ENCODE results near the gene TAX1BP3. TPM values are rescaled to one million over a fixed set of nuclear protein-coding genes. Genes with fewer than 3 reads are reported as not detected.
A peak's percentile ranks its signal among the peaks of the same experiment; 100 is the strongest.

TAX1BP3 gene
- total and polyA plus RNA-seq, 9 donors = 42.6 to 80.5 (median 61.5) TPM

GRCh38 chr17:3660311-3660891, 8.0 kb downstream of the TAX1BP3 start:
- DNase-seq = no peak
- Histone ChIP-seq H3K4me3 (ENCODE audit: low read length) (no peak overlapping the region), H3K27me3 (ENCODE audit: control insufficient read depth, insufficient read depth, low read length) (no peaks in the 10 kb centered on the region), H3K4me1 (ENCODE audit: control insufficient read depth, insufficient read depth, low read length) (peaks cover 28% of the 10 kb centered on the region), H3K36me3 (ENCODE audit: control insufficient read depth, insufficient read depth, low read length) (peaks cover 56% of the 10 kb centered on the region), H3K27ac (ENCODE audit: low read length) (peak overlapping the region; percentile 59), H3K9me3 (replicated peaks; ENCODE audit: control insufficient read depth, low read depth, low read length) (no peaks in the 10 kb centered on the region)
- 90% methylated on average over 23 of the region's 23 CpGs for WGBS (ENCODE audit: insufficient coverage)

DNA sequence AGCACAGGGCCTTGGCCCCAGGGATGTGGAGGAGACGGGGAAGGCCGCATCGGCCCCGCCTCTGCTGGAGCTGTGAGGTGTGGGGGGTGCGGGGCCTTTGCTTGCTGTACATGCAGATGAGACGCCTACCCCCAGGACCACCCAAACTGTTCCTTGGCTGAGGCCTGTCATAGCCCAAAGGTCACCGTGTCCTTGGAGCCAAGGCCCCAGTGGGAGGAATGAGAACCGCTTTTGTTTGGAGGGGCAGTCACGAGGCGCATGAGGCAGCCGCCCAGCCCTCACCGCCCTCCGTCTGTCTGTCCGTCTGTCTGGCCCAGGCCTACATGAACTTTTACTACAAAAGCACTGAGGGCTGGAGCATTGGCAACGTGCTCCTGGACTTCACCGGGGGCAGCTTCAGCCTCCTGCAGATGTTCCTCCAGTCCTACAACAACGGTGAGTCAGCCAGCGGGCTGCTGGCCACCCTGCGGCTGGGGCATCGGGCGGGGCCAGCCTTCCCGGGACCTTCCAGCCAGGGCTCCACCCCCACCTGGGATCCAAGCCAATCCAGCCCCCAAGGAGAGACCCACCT, 8.8 kb downstream of the TAX1BP3 start:
- peak overlapping the region; percentile 59 for H3K27ac ChIP-seq (ENCODE audit: low read length)
- DNase-seq = peak; percentile 65
- peaks cover 52% of the 10 kb centered on the region for H3K36me3 ChIP-seq (ENCODE audit: control insufficient read depth, insufficient read depth, low read length)
- H3K4me1 ChIP-seq (ENCODE audit: control insufficient read depth, insufficient read depth, low read length) = peaks cover 28% of the 10 kb centered on the region
- no peaks in the 10 kb centered on the region for H3K27me3 ChIP-seq (ENCODE audit: control insufficient read depth, insufficient read depth, low read length)
- no peaks in the 10 kb centered on the region for H3K9me3 ChIP-seq (replicated peaks; ENCODE audit: control insufficient read depth, low read depth, low read length)
- 42% methylated on average over 10 of the region's 22 CpGs for WGBS (ENCODE audit: insufficient coverage)
- no peak overlapping the region for H3K4me3 ChIP-seq (ENCODE audit: low read length)

GRCh38 chr17:3658784-3659449, 9.5 kb downstream of the TAX1BP3 start:
- 42% methylated on average over 13 of the region's 22 CpGs for WGBS (ENCODE audit: insufficient coverage)
- H3K4me1 ChIP-seq (ENCODE audit: control insufficient read depth, insufficient read depth, low read length) = peaks cover 28% of the 10 kb centered on the region

GRCh38 chr17:3657874-3658783, 10.2 kb downstream of the TAX1BP3 start:
- no peak overlapping the region for H3K4me3 ChIP-seq (ENCODE audit: low read length)
- H3K9me3 ChIP-seq (replicated peaks; ENCODE audit: control insufficient read depth, low read depth, low read length) = no peaks in the 10 kb centered on the region
- WGBS (ENCODE audit: insufficient coverage) = 85% methylated on average over 27 of the region's 42 CpGs
- H3K27me3 ChIP-seq (ENCODE audit: control insufficient read depth, insufficient read depth, low read length) = no peaks in the 10 kb centered on the region
- no peak overlapping the region for H3K27ac ChIP-seq (ENCODE audit: low read length)
- peaks cover 25% of the 10 kb centered on the region for H3K4me1 ChIP-seq (ENCODE audit: control insufficient read depth, insufficient read depth, low read length)
- DNase-seq = no peak
- H3K36me3 ChIP-seq (ENCODE audit: control insufficient read depth, insufficient read depth, low read length) = peaks cover 37% of the 10 kb centered on the region

More at GRCh38 chr17:3658784-3659449, 9.5 kb downstream of the TAX1BP3 start:
- Histone ChIP-seq H3K27me3 (ENCODE audit: control insufficient read depth, insufficient read depth, low read length) (no peaks in the 10 kb centered on the region), H3K9me3 (replicated peaks; ENCODE audit: control insufficient read depth, low read depth, low read length) (no peaks in the 10 kb centered on the region), H3K27ac (ENCODE audit: low read length) (peak overlapping the region; percentile 59), H3K4me3 (ENCODE audit: low read length) (no peak overlapping the region), H3K36me3 (ENCODE audit: control insufficient read depth, insufficient read depth, low read length) (peaks cover 45% of the 10 kb centered on the region)
- DNase-seq = no peak

- peaks cover 24% of the 10 kb centered on the region for H3K4me1 ChIP-seq (ENCODE audit: control insufficient read depth, insufficient read depth, low read length)
- H3K9me3 ChIP-seq (replicated peaks; ENCODE audit: control insufficient read depth, low read depth, low read length) = no peaks in the 10 kb centered on the region
- H3K27me3 ChIP-seq (ENCODE audit: control insufficient read depth, insufficient read depth, low read length) = no peaks in the 10 kb centered on the region
- H3K4me3 ChIP-seq (ENCODE audit: low read length) = no peak overlapping the region
- H3K27ac ChIP-seq (ENCODE audit: low read length) = no peak overlapping the region
- 76% methylated on average over 7 of the region's 7 CpGs for WGBS (ENCODE audit: insufficient coverage)
- peaks cover 31% of the 10 kb centered on the region for H3K36me3 ChIP-seq (ENCODE audit: control insufficient read depth, insufficient read depth, low read length)
- DNase-seq = no peak
Observed at GRCh38 chr17:3657588-3657869, 10.8 kb downstream of the TAX1BP3 start.

DNA sequence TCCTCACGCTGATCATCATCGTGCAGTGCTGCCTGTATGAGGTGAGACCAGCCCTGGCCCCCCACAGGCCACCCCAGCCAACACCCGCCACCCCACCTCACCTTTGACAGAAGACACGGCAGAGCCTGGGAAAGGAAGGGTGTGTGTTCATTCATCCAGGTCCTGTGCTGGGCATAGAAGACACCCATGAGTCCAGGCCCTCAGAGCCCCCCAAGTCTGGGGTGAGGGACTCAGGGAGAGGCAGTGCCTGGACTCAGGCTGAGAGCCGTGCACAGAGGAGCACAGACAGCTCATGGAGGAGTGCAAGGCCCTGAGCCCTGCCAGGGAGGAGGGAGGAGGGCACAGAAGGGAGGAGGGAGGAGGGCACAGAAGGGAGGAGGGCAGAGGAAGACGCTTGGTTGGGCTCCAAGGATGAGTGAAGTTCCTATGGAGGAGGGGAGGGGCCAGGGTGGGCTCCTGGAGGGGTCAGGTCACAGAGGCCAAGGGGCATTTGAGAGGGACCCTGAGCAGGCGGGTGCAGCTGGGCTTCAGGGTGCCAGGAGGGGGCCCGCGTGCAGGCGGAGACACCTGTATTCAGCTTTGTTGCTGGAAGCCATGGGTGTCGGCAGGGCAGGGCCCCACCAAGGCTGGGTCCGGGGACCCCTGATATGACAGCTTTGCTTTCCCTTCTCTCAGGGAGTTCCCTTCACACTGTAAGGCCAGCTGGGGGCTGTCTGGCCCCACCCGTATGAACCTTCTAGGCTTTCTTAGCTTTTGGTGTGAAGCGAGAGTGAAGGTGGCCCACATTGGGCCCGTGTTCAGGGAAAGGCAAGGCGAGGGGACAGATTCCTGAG, 11.4 kb downstream of the TAX1BP3 start:
- no peak for DNase-seq
- 82% methylated on average over 9 of the region's 16 CpGs for WGBS (ENCODE audit: insufficient coverage)
- H3K9me3 ChIP-seq (replicated peaks; ENCODE audit: control insufficient read depth, low read depth, low read length) = no peaks in the 10 kb centered on the region
- no peak overlapping the region for H3K27ac ChIP-seq (ENCODE audit: low read length)
- H3K4me3 ChIP-seq (ENCODE audit: low read length) = no peak overlapping the region
- peaks cover 24% of the 10 kb centered on the region for H3K4me1 ChIP-seq (ENCODE audit: control insufficient read depth, insufficient read depth, low read length)
- H3K36me3 ChIP-seq (ENCODE audit: control insufficient read depth, insufficient read depth, low read length) = peaks cover 27% of the 10 kb centered on the region
- no peaks in the 10 kb centered on the region for H3K27me3 ChIP-seq (ENCODE audit: control insufficient read depth, insufficient read depth, low read length)

GRCh38 chr17:3656353-3656752, 12.0 kb downstream of the TAX1BP3 start:
- Histone ChIP-seq H3K4me1 (ENCODE audit: control insufficient read depth, insufficient read depth, low read length) (peaks cover 24% of the 10 kb centered on the region), H3K36me3 (ENCODE audit: control insufficient read depth, insufficient read depth, low read length) (peaks cover 23% of the 10 kb centered on the region), H3K9me3 (replicated peaks; ENCODE audit: control insufficient read depth, low read depth, low read length) (no peaks in the 10 kb centered on the region), H3K27me3 (ENCODE audit: control insufficient read depth, insufficient read depth, low read length) (no peaks in the 10 kb centered on the region), H3K4me3 (ENCODE audit: low read length) (no peak overlapping the region), H3K27ac (ENCODE audit: low read length) (no peak overlapping the region)
- DNase-seq = no peak
- WGBS (ENCODE audit: insufficient coverage) = 90% methylated on average over 9 of the region's 16 CpGs

- Histone ChIP-seq H3K4me3 (ENCODE audit: low read length) (no peak overlapping the region), H3K4me1 (ENCODE audit: control insufficient read depth, insufficient read depth, low read length) (peaks cover 24% of the 10 kb centered on the region), H3K36me3 (ENCODE audit: control insufficient read depth, insufficient read depth, low read length) (peaks cover 17% of the 10 kb centered on the region), H3K27me3 (ENCODE audit: control insufficient read depth, insufficient read depth, low read length) (no peaks in the 10 kb centered on the region), H3K9me3 (replicated peaks; ENCODE audit: control insufficient read depth, low read depth, low read length) (no peaks in the 10 kb centered on the region), H3K27ac (ENCODE audit: low read length) (no peak overlapping the region)
- WGBS (ENCODE audit: insufficient coverage) = 80% methylated on average over 5 of the region's 11 CpGs
- DNase-seq = no peak
Observed at GRCh38 chr17:3655766-3656165, 12.6 kb downstream of the TAX1BP3 start.

DNA sequence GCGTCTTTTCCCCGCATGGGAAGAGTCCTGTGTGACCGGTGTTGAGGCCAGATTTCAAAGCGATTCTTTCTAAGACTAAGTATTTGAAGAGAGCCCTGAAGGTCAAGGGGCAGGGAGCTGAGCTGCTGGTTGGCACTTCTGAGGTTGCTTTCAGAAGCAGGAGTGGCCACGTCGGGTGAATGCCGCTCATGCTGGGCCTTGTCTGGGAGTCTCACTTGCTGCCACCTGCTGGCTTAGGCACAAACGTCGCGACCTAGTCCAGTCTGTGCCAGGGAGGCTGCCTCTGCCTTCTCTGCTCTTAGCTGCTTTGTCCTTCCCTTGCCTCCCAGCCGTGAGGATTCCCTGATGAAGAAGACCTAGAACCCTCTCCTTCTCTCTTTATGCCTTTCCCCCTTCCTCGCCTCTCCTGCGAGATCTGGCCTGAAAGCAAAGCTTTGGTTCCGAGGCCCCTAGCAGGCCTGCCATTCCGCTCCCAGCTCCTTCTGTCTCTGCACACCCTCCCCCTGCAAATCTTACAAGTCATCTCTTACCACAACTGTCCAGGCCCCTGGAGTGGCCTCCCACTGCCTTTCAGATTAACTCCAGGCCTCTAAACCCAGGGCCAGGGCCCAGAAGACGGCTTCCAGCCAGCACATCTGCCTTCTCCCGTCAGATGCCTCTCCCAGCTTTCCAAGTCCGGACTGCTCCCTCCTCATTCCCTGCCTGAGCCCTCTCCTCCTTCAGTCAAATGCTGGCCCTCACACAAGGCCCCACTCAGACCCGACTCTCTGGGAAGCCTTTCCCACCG, 20.4 kb downstream of the TAX1BP3 start:
- Histone ChIP-seq H3K9me3 (replicated peaks; ENCODE audit: control insufficient read depth, low read depth, low read length) (no peaks in the 10 kb centered on the region), H3K27me3 (ENCODE audit: control insufficient read depth, insufficient read depth, low read length) (no peaks in the 10 kb centered on the region), H3K36me3 (ENCODE audit: control insufficient read depth, insufficient read depth, low read length) (peaks cover 25% of the 10 kb centered on the region), H3K4me1 (ENCODE audit: control insufficient read depth, insufficient read depth, low read length) (peaks cover 7% of the 10 kb centered on the region), H3K27ac (ENCODE audit: low read length) (peak overlapping the region; percentile 42), H3K4me3 (ENCODE audit: low read length) (no peak overlapping the region)
- peak; percentile 74 for DNase-seq
- 45% methylated on average over 14 of the region's 20 CpGs for WGBS (ENCODE audit: insufficient coverage)

All from muscle of leg (tissue), 11 donors.